ENCODE data around the gene ADAMTS16.
A peak's percentile ranks its signal among the peaks of the same experiment; 100 is the strongest.

The ADAMTS16 gene

DNA sequence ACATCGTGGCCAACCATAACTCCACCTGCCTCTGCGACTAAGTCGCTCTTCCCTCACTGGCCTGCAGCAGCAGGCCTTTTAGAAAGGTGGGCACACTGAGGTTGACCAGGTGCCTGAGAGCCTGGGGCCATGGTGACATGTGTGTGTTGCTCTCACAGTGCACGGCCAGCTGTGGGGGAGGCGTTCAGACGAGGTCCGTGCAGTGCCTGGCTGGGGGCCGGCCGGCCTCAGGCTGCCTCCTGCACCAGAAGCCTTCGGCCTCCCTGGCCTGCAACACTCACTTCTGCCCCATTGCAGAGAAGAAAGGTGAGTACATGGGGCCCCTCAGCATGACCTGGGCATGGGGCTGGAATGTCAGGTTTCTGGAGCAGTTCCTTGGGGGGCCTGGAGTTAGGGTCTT is 177.8 kb downstream of the ADAMTS16 start:
- DNase-seq = no peak

DNA sequence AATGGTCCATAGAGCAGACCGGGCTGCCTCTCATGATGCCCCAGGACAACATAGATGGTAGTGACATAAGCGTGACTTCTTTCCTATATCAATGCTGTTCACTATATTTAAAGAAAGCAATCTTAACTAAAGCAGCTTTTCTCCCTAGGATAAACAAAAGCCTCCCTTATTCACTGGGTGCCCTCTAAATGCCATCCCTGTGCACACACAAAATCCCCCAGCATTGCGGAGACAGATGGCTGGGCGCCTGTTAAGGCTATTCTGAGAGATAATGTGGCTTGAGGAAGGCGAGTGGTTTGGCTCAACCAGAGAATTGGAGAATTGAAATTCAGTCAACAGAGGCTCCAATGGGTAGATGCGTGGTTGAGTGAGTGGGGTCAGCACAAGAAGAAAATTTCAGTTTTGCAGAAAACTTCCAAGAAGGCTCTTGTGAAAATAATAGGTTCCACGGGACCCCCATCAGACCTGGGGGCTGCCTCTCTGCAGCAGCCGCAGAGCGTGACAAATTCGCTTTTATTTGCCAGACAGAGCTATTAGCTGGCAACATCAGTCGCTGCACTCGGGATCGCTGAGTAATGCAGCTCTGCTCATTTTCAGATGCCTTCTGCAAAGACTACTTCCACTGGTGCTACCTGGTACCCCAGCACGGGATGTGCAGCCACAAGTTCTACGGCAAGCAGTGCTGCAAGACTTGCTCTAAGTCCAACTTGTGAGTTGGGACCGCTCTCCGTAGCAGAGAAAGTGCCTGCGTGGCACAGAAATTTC is 178.5 kb downstream of the ADAMTS16 start:
- no peak for DNase-seq

DNA sequence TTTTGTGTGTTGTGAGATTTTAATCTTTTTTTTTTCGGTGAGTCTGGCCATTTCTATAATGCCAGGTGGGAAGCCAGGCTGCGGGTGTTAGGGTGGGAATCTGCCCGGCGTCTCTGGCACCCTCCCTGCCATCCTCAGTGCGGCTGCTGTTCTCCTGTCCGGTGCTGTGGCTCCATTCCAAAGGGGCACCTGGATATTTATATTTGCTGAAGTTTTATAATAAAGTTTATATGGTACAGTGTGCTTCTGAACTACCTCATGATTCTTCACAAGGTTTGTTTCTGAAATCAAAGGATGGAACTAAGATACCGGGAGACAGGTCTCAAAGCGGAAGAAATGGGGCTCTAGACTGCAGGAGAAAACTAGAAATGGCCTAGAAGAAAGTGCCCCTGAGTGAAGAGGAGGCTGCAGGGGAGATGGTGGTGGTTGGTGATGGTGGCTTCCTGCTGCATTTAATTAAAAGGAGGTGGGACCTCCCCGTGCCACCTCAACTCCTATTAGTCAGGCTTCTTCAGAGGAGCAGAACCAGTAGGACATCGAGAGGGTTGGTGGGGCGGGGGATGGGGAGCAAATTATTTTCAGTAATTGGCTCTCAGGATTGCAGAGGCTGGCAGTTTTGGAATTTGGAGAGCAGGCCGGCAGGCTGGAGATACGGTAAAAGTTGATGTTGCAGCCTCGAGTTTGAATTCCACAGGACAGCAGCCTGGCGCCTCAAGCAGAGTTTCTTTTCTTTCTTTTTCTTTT is 180.1 kb downstream of the ADAMTS16 start:
- no peak for DNase-seq

DNA sequence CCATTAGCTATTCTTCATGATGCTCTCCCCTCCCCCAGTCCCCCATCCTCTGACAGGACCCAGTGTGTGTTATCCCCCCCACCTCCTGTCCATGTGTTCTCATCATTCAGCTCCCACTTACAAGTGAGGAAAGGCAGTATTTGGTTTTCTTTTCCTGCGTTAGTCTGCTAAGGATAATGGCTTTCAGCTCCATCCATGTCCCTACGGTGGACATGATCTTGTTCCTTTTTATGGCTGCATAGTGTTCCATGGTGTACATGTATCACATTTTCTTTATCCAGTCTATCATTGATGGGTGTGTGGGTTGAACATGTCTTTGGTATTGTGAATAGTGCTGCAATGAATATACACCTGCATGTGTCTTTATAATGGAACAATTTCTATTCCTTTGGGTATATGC is 181.0 kb downstream of the ADAMTS16 start:
- DNase-seq = no peak

DNA sequence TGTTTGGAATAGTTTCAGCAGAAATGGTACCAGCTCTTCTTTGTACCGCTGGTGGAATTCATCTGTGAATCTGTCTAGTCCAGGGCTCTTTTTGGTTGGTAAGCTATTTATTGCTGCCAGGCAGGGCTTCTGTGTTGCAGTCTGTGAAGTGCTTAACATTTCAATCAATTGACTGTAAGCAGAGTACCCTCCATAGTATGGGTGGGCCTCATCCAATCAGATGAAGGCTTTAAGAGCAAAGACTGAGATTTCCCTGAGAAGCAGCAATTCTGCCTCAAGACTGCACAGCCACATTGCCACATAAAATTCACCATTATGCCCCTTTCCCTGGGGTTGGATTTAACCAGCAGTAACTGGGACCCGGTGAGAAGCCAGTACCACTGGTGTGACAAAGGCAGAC is 183.4 kb downstream of the ADAMTS16 start:
- no peak for DNase-seq

DNA sequence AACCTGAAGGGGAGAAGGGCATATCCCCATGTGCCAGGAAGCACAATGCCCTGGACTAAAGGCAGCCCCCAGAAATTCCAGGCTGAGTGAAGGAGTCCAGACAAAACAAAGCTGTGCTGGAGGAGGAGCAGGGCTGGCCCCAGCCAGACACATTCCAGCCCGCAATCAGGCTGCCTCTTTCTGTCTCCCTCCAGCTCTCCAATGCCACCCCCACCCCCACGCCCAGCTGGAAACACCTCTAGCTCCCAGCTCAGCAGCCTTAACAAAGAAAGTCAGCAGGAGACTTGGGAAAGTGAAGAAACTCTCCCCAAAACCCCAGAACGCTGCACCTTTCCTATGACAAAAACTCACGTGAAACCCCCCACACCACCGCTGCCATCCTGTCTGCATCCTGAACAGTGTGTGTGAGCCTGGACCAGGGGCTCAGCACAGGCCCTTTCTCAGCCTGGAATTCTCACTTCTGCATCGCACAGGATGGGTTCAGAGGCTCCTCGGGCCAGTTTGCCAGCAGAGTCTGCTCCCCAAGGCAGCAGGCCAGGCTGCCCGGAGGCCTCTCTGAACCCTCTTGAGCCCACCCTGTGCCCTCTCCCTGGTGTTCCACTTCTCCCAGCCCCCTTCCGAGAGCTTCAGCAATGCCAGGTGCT is 186.1 kb downstream of the ADAMTS16 start:
- no peak for DNase-seq

DNA sequence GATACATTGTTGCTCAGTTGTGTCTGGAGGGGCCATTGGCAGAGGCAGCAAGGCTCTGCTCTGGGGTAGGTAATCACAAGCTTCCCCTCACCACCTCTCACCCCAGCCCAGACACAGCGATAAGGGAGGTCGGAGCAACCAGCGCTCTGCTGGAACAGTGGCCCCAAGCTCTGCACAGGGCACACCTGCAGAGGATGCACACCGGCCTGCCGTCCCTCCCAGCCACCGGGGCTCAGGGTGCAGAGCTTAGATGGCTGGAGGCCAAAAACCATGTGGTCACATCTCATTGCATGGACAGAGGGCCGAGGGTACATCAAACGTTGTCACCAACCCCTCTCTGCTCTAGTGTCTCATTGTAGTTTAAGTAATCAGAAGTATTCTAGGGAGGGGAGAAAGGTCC is 187.0 kb downstream of the ADAMTS16 start:
- no peak for DNase-seq

DNA sequence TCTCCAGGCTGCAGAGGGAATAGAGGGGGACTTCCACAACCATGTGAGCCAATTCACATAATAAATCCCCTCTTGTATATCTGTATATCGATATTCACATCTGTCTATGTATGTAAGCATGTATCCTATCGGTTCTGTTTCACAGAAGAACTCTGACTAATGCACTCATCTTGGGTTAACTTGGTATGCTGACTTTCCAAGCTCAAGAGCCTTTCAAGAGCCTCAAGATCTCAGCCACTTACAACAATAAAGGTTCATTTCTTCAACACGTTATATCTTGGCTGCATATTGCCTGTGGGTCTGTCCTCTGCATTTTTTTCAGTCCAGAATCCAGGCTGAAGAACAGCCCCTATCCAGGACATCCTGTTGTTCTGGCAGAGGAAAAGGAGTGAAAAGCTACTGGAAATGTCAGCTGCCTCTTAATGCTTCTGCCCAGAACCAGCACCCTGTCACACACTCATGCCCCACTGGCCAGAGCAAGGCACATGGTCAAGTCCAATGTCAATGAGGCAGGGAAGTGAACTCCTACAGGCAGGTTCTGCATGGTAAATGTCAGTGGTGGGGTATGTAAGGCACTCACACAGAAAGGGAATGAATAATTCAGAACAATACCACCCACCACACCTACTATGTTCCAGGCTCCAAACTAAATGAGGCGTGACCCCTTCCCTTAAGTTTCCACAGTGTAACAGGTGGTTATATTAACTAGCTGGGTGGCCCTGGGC is 190.8 kb downstream of the ADAMTS16 start:
- DNase-seq = no peak

DNA sequence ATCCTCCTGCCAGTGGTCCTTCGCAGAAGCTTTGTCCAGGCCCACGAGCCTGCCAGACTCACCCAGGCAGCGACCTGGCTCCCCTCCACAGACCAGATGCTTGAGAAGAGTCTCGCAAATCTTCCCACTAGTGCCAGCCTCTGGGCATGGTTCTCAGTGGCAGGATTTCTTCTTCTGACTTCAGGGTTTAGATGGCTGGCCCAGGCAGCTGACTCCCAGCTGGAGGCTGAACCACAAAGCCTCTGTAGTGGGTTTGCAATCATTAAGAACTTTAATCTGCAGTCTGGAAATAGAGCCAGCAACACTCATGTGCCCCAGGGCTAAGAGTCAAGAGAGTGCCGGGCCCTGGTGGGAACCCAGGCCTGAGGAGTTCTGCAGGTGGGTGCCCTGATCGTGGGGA is 191.7 kb downstream of the ADAMTS16 start:
- no peak for DNase-seq

DNA sequence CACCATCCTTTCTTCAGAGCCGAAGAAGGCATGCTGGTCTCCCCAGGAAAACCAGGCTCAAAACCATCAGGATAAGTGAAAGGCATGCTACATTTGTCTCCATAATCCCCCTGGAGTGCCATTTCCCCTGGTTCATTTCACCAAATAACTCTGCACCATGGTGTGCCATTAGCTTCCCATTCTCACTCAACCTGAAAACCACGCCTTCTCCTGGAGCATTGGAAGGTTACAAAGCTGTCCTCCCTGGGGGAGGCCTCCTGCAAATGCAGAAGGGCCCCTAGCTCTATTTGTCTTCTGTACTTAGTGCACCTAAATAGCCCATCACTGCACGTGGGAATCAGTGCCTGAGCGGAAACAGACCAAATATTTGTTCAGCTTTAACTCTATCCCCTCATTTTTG is 192.2 kb downstream of the ADAMTS16 start:
- no peak for DNase-seq

DNA sequence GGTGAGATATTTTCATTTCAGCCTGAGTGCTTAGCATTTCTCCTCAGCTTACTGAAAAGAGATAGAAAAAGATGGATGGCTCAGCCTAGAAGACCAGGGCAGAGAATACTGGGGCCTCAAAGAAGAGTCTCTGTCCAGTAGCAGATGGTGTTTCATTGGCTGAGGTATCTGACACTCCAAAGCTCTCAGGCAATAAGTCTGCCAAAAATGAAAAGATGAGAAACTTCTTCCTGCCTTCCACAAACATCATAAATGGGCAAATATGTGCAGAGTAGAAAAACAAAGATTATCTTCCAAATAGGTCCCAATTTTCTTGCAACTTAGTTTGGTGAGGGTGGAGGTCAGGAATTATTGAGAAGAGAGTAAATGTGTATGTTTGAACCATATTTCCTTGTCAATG is 195.0 kb downstream of the ADAMTS16 start:
- no peak for DNase-seq

DNA sequence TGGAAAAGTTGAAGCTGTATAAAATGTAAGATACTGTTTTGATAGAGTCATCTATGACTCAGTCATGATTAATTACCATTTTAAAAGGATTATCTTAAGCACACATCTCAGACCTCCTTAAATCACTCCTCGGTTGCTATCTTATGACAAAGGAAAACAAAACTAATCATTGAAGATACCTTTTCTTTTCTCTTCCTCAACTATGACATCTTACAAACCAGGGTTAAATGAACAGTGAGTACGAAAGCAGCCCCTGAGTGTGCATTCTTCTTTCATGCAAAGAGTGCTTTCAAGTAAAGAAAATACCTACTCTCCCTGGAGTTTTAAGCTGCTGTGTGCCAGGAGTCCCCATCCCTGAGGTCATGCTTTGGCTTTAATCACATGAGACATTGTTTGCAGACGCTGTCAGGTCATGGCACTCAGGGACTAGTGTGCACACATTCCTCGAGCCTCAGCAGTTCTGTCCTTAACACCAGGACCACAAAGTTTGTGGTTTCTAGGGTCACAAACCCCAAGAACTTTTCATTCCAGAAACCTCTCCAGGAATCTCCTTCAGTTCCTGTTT is 195.7 kb downstream of the ADAMTS16 start:
- no peak for DNase-seq

DNA sequence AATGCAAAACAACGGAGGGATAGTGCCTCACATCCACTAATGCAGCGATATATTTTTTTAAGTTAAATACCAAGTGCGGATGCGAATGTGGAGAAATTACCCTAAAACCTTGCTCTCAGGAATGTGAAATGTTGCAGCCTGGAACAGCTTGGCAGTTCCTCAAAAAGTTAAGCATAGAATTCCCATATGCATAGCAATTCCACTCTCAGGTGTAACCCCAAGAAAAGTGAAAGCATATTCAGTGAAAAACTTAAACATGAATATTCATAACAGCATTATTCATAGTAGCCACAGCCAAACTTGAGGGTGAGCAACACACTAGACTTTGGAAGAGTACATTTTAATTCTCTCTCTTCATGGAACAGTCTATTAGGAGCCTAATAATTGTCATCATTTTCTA is 199.1 kb downstream of the ADAMTS16 start:
- no peak for DNase-seq

DNA sequence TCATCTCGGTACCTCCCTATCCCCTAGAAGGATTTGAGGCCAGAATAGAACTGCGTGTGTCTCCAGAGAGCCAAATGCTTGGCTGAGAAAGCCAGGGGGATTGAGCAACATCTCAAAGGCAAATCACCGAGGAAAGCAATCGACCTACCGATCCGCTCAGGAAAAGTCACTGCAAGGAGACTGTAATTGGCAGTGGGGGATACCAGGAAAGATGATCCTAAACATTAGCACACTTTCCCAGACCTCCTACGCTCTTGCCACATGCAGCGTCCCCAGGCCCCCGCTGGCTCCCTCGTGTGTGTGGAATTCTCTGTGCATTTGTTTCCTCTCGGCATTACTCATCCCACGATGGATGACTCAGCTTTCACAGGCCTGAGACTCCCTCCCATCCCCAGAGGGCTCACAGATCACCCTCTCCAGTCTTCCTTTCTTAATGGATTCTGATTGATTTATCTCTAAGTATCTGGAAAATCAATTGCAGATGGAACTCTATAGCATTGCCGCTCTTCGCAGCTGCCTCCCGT is 200.1 kb downstream of the ADAMTS16 start:
- DNase-seq = peak; percentile 28

DNA sequence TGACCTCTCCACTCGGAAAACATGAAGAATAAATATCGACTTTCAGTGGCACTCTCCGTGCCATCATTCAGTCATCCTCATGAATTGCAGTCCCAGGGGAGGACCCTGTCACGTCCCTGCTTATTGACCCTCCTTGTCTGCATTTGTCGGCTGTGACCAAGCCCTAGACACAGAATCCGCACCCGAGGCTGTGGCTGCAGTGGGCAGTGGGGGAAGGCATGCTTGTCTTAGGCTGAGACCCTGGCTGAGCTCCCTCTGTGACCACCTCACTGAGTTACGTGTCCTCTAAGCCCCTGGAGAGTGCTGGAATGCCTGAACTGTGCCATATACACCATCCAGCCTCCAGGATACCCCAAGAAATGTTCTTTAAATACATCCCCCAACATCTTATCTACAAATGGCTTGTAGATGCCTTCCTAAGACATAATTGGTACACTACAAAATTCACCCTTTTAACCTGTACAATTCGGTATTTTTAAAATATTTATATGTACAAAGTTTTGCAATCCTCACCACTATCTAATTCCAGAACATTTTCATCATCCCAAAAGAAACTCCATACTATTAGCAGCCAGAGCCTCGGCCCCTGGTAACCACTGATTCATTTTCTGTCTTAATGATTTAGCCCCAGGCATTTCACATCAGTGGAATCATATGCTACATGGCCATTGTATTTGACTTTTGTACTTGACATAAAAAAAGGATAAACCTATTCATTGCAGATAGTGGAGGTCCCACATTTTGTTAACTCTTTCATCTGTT is 201.6 kb downstream of the ADAMTS16 start:
- peak; percentile 13 for DNase-seq

DNA sequence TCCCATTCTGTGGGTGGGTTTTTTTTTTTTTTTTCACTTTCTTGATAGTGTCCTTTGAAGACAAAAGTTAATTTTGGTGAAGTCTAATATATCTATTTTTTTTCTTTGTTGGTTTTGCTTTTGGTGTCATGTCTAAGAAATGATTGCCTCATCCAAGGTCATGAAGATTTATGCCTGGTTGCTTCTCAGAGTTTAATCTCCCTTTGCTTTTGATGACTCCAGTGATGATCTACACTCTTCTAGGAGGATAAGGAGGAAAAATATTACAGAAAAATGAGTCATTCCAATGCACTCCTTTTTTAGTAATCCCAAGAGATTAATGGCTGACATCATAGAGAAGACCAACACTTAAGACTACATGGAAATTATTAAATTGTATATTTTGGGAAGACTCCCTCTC is 202.7 kb downstream of the ADAMTS16 start:
- DNase-seq = no peak

DNA sequence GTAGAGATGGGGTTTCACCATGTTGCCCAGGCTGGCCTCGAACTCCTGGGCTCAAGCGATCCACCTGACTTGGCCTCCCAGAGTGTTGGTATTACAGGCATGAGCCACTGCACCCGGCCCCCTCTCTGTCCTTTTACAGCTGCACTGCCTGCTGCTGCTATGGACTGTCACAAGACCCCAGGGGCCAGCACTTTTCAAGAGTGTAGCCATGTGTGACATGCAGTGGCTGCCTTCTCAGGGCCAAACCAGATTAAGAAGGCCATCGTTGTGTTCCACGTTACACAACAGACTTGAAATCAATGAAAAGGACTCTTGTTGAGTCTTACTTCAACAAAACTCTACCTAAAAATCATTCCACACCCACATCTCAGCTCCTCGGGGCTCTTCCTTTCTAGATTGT is 203.4 kb downstream of the ADAMTS16 start:
- DNase-seq = no peak

DNA sequence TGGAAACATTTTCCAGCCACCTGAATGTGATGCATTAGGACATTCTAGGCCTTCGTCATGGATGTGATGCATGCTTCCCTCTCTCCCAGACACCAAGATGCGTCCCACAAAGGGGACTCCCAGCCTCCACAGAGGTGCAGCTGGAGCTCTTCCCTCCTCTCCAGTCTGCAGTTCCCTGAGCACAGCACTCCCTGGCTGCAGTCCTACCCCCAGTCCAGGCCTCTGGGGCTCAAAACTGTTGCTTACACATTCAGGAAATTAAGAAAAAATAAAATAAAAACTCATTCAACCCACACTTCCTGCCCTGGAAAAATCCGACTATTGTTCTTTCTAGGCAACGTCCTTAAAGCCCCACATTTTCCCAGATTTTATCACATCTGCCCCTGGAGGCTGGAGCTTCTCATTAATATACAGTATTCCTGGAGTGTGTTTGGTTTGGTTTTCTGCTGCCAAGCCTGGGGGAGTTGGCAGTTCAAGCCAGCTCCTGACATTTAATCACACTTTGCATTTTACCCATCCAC is 204.0 kb downstream of the ADAMTS16 start:
- DNase-seq = no peak

DNA sequence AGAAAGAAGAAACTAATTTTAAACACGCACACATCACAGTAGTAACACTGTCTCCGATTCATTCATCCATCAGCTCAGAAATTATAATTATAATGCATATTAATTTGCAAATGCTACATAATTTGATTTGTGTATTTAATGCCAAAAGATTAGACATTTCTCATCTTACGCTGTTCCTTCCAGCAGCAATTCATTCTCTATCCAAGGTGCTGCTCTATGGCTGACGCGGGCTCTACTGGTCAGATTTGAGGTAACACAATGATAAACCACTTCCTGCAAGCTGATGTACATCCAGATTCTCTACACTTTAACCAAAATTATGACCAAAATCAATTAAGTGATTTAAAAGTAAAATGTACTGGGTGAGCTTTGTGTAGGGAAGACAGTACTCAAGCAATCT is 204.5 kb downstream of the ADAMTS16 start:
- DNase-seq = no peak

DNA sequence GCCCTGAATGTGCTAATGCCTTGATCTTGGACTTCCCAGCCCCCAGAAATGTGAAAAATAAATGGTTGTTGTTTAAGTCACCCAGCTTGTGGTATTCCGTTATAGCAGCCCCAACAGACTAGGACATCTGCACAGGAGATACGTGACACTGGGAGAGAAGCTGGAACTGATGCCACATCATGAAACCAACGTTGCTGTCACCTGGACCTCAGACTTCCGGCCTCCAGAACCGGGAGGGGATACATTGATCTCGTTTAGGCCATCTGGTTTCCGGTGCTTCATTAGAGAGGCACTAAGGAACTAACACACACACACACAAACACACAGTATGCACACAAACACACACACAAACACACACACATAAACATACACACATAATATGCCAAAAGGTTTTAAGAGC is 207.3 kb downstream of the ADAMTS16 start:
- DNase-seq = no peak

DNA sequence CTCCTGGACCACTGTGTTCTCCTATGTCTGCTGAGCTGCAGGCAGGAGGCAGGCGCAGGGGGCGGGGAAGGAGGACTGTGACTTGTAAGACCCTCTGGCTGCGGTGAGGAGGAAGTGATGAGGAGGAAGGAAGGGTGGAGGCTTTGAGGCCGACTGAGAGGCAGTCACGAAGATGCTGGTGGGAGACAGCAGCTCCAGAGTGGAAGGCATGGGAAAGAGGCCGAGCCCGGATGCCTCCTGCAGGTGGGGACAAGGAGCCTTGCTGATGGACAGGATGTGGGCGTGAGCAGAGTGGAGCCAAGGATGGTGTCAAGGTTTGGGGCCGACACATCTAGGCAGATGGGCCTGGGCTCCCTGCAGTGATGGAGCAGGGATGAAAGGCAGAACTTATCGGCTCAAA is 208.0 kb downstream of the ADAMTS16 start:
- no peak for DNase-seq

DNA sequence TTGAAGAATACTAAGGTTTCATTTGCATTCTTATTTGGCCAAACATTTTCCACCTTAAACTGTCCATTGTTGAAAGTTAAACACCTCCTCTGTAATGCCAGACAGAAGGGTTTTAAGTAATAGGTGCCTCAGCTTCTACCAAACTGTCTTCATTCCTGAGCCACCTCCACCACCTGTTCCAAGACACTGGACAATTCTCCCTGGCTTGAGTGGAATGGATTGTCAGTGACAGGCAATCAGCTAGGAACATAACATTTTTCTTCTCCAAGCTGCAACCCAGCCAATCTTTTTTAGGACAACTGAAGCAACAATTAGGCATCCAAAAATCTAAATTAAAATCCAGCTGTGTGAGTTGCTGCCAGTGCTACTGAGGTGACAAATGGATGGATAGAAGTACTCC is 208.4 kb downstream of the ADAMTS16 start:
- DNase-seq = no peak

Measured in activated CD8-positive, alpha-beta memory T cell treated with anti-CD3 and anti-CD28 coated beads for 24 hours (primary cell).